GM19452 (cell line): Measurements from ENCODE around the gene AGO4.
"Not testable (repeated sequence)": the region's sequence is repeated elsewhere in the genome, so short reads cannot be mapped to it uniquely, and the experiment has no call there.

ENCODE experiments used
- ATAC-seq: cut with Tn5 transposase; IDR thresholded peaks from one replicate; pipeline ENCODE4 v1.9.1; 2021; ENCODE audit not compliant: unreplicated experiment

The AGO4 gene

GRCh38 chr1:35810096-35810881 is 2.5 kb downstream of the AGO4 start:
- ATAC-seq = no peak

- not testable (repeated sequence) for ATAC-seq
These were observed 4.9 kb downstream of the AGO4 start for GRCh38 chr1:35812754-35813153.

GRCh38 chr1:35825255-35825654 is 17.4 kb downstream of the AGO4 start:
- ATAC-seq = no peak

- no peak for ATAC-seq
These were observed 24.6 kb downstream of the AGO4 start for GRCh38 chr1:35832276-35832905.

- no peak for ATAC-seq
These were observed 25.6 kb downstream of the AGO4 start for GRCh38 chr1:35833395-35833794.

GRCh38 chr1:35834218-35834617 is 26.4 kb downstream of the AGO4 start:
- no peak for ATAC-seq

- no peak for ATAC-seq
These were observed 27.6 kb downstream of the AGO4 start for GRCh38 chr1:35835398-35835797.

GRCh38 chr1:35836734-35837133 is 28.9 kb downstream of the AGO4 start:
- no peak for ATAC-seq

GRCh38 chr1:35838693-35839245 is 31.0 kb downstream of the AGO4 start:
- no peak for ATAC-seq

GRCh38 chr1:35844826-35845225 is 37.0 kb downstream of the AGO4 start:
- no peak for ATAC-seq

GRCh38 chr1:35845766-35846165 is 38.0 kb downstream of the AGO4 start:
- ATAC-seq = no peak

GRCh38 chr1:35847935-35848565 is 40.2 kb downstream of the AGO4 start:
- ATAC-seq = no peak

GRCh38 chr1:35850051-35850450 is 42.2 kb downstream of the AGO4 start:
- no peak for ATAC-seq

- no peak for ATAC-seq
These were observed 42.9 kb downstream of the AGO4 start for GRCh38 chr1:35850716-35851115.

GRCh38 chr1:35851132-35851869 is 43.5 kb downstream of the AGO4 start:
- no peak for ATAC-seq

- ATAC-seq = no peak
These were observed 44.4 kb downstream of the AGO4 start for GRCh38 chr1:35852241-35852640.

- ATAC-seq = no peak
These were observed 47.3 kb downstream of the AGO4 start for GRCh38 chr1:35854989-35855700.

- no peak for ATAC-seq
These were observed 49.1 kb downstream of the AGO4 start for GRCh38 chr1:35856964-35857363.

GRCh38 chr1:35857830-35858229 is 50.0 kb downstream of the AGO4 start:
- ATAC-seq = no peak

GRCh38 chr1:35860696-35861095 is 52.9 kb downstream of the AGO4 start:
- no peak for ATAC-seq

- no peak for ATAC-seq
These were observed 55.3 kb downstream of the AGO4 start for GRCh38 chr1:35863136-35863535.
